Ovary (tissue), 9 donors: ENCODE data around the gene RCN1. TPM values are rescaled to one million over a fixed set of nuclear protein-coding genes. Genes with fewer than 3 reads are reported as not detected.

Experiments used
- DNase-seq, 5 donors: peaks; one replicate each; pipeline ENCODE4 v3.0.0-alpha.2; 2019 to 2020
- H3K27ac ChIP-seq, 2 donors: fragments of 200-600 bp; one replicate each; pipeline versions ENCODE4 v1.5.1 to v1.8.0; 2019 to 2022
- H3K27me3 ChIP-seq: fragments of 200-600 bp; one replicate; pipeline ENCODE4 v1.8.0; 2022
- H3K36me3 ChIP-seq: fragments of 200-600 bp; sonication (generic); one replicate; pipeline ENCODE4 v1.5.1; 2019
- H3K4me1 ChIP-seq: one replicate; pipeline ENCODE4 v1.8.1; 2013; ENCODE audit warnings: mild to moderate bottlenecking, moderate library complexity; ENCODE audit not compliant: insufficient read depth
- H3K4me3 ChIP-seq: fragments of 200-600 bp; sonication (generic); one replicate; pipeline ENCODE4 v1.5.1; 2017
- H3K9me3 ChIP-seq, 2 donors: fragments of 200-600 bp in 1 of 2; sonication (generic) in 1 of 2; one replicate each; pipeline versions ENCODE4 v1.5.1 to v1.8.1; 2013 to 2019; ENCODE audit warnings: mild to moderate bottlenecking in 1 of 2, moderate library complexity in 1 of 2
- CTCF ChIP-seq, 3 donors: fragments of 450-650 bp in 2 of 3; fragments of 200-600 bp in 1 of 3; IDR thresholded peaks; one replicate each; pipeline versions ENCODE4 v1.5.1 to v1.8.0; 2016 to 2022; ENCODE audit warnings: antibody characterized with exemption in 3 of 3, mild to moderate bottlenecking in 1 of 3
- EP300 ChIP-seq: sonication (generic); formaldehyde crosslinking; IDR thresholded peaks from one replicate; pipeline ENCODE4 v1.6.1; 2017; ENCODE audit warnings: antibody characterized with exemption
- POLR2A ChIP-seq: fragments of 450-650 bp; IDR thresholded peaks from one replicate; pipeline ENCODE4 v1.6.1; 2017; ENCODE audit warnings: antibody characterized with exemption, mild to moderate bottlenecking, moderate library complexity
- WGBS, 3 donors: extraction: QIAGEN DNeasy Blood & Tissue Kit in 1 of 3; methylation state at CpG; one replicate each; pipeline versions ENCODE4 v1.1.5 to v1.1.7; 2013 to 2017; 5-methylcytosine and 5-hydroxymethylcytosine counted together
- intact Hi-C, 4 donors: fragments of 100-400 bp; cut with DNase I; formaldehyde crosslinking; loops; one replicate each; pipeline versions ENCODE4 v1.11.0 to v1.15.1; 2022 to 2023
- polyA plus RNA-seq, 2 donors: library from polyadenylated mRNA; stranded (reverse); fragments of 200-250 nt in 1 of 2; fragments of 350-450 nt in 1 of 2; fragmentation: Illumina TruSeq in 1 of 2; extraction: RNeasy Lipid Tissue Mini Kit (QIAGEN cat#74804) in 1 of 2; gene quantifications; one replicate each; pipeline ENCODE4 v1.2.3, GENCODE V29; 2013 to 2014
- total RNA-seq, 7 donors: library from RNA; depleted of rRNA in 2 of 7; stranded (reverse); fragments of >200 nt in 2 of 7; fragmentation: NEBNext Ultra II Directional in 3 of 7; extraction: Animal tissue kit (Norgen Biotek cat#: 25700) in 3 of 7; gene quantifications; one replicate each; pipeline versions ENCODE4 v1.1.0 to v1.2.4, GENCODE V29; 2016 to 2023
- donor health status: DM: no; HTN: no; CAD: no; lungs with moderate emphysema.
- donor health status: DM: no; HTN: no; CAD: no.
- donor health status: Bipolar disorder and iron deficiency.
- donor health status: DM: yes; HTN: yes; CAD: no.
- donor health status: DM: no; HTN: no; CAD: no.
- donor health status: DM: yes; HTN: yes; CAD: no.

The RCN1 gene
- total and polyA plus RNA-seq, 9 donors = 49.7 to 221 (median 89.6) TPM

GRCh38 chr11:32105871-32106560 lies 15.1 kb downstream of the RCN1 start:
- Histone ChIP-seq H3K4me3 (no peak overlapping the region), H3K27ac (no peak overlapping the region), H3K36me3 (no peaks in the 10 kb centered on the region), H3K4me1 (peaks cover 1% of the 10 kb centered on the region), H3K27me3 (no peaks in the 10 kb centered on the region), H3K9me3 (no peaks in the 10 kb centered on the region)
- TF ChIP-seq POLR2A (no peak), CTCF (IDR thresholded peaks at IDR 0.05) (no peak), EP300 (no peak)
- intact Hi-C loops = no loop called here
- no peak for DNase-seq
- WGBS, 3 donors = 82 to 86% (median 85%) methylated on average over 7 of the region's 7 CpGs

- 75 to 81% (median 77%) methylated on average over 6 of the region's 6 CpGs for WGBS, 3 donors
- no peak overlapping the region for H3K27ac ChIP-seq
- no peak for DNase-seq
- no peaks in the 10 kb centered on the region for H3K27me3 ChIP-seq
- H3K9me3 ChIP-seq = no peaks in the 10 kb centered on the region
- H3K36me3 ChIP-seq = no peaks in the 10 kb centered on the region
- H3K4me3 ChIP-seq = no peak overlapping the region
- TF ChIP-seq CTCF (IDR thresholded peaks at IDR 0.05) (no peak), EP300 (no peak), POLR2A (no peak)
- intact Hi-C loops = no loop called here
- peaks cover 1% of the 10 kb centered on the region for H3K4me1 ChIP-seq
Observed at GRCh38 chr11:32107647-32108046, 16.8 kb downstream of the RCN1 start.

GRCh38 chr11:32108576-32108975 lies 17.7 kb downstream of the RCN1 start:
- H3K36me3 ChIP-seq = no peaks in the 10 kb centered on the region
- H3K4me3 ChIP-seq = no peak overlapping the region
- no peaks in the 10 kb centered on the region for H3K9me3 ChIP-seq
- H3K4me1 ChIP-seq = peaks cover 1% of the 10 kb centered on the region
- no peaks in the 10 kb centered on the region for H3K27me3 ChIP-seq
- DNase-seq = no peak
- no peak overlapping the region for H3K27ac ChIP-seq
- intact Hi-C loops = no loop called here
- TF ChIP-seq POLR2A (no peak), EP300 (no peak), CTCF (IDR thresholded peaks at IDR 0.05) (no peak)

GRCh38 chr11:32109138-32109537 lies 18.3 kb downstream of the RCN1 start:
- Histone ChIP-seq H3K4me1 (peaks cover 1% of the 10 kb centered on the region), H3K9me3 (no peaks in the 10 kb centered on the region), H3K36me3 (no peaks in the 10 kb centered on the region), H3K27ac (no peak overlapping the region), H3K27me3 (no peaks in the 10 kb centered on the region), H3K4me3 (no peak overlapping the region)
- intact Hi-C loops = no loop called here
- WGBS, 3 donors = 35 to 66% (median 43%) methylated on average over 4 of the region's 4 CpGs
- TF ChIP-seq POLR2A (no peak), EP300 (no peak), CTCF (IDR thresholded peaks at IDR 0.05) (no peak)
- DNase-seq = no peak
